Measurements from ENCODE around the gene RCAN2.

Gene RCAN2

DNA sequence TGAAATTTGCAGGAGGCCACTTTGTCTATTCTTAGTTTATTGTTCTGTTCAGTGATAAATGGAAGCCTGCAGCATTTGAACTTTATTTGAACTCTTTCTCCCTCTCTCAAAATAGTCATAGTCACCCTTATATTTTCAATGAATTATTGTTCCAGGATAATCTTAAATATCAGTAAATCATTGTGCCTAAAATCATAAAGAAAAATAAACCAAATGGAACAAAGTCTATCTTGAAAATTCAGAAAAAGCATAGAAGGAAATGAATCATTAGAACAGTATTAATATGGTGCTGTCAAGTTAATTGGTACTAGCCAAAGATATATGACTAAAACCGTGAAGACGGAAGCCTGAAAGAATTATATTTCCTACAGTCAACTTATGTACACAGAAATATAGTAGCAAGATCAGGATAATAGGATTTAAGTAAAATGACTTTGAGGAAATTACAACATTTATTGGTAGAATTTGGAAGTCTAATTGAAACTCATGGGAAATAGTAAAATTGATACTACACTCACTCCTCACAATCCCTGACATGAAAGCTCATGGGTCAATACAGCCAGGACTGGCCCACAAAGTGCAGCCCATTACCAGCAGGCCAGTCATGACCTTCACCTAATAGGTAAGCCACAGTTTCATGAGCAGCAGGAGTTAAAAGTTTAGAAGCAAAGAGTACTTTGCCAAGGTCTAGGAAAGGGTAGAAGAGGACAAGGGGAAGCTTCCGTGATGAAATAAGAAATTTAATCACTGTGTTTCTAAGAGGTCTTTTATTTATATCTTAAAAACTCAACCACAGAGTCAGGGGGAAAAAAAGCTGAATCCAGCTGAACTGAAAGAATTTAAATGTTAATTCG is 200.6 kb downstream of the RCAN2 start:
- peak; percentile 11 for DNase-seq (ENCODE audit: low read depth)

DNA sequence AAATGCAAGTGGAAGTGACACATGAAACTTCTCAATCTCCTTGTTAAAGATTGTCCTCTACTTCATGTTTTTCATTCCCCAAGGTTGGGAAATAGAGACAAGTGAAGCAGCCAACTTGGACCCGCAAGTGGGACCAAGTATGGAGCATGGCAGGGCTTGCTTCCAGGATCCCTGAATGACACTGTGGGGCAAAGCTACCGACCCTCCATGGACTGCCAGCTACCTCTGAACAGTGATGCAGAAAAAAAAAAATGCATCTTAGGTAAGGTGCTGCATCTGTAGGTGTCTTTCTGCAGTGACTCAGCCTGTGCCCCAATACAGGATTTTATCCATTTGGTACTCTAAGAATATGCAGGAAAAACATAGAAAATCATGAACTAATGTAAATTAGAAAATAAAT is 201.4 kb downstream of the RCAN2 start:
- DNase-seq (ENCODE audit: low read depth) = no peak

DNA sequence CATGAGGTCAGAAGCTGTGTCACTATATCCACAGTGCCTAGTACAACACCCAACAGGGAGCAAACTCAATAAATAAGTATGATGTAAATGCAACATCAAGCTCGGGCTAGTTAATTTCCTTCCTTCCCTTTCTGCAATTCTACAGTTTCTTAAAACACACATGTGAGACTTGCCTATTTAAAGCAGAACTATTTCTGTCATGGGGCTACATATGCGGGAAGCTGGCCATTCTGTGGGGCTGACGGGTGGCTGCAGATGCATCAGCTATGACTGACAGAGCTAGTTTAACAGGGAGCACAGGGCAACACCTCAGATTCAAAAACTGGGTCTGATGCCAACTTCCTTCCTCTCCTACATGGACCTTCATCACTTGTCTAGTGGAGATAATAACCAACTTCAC is 202.4 kb downstream of the RCAN2 start:
- DNase-seq (ENCODE audit: low read depth) = no peak

DNA sequence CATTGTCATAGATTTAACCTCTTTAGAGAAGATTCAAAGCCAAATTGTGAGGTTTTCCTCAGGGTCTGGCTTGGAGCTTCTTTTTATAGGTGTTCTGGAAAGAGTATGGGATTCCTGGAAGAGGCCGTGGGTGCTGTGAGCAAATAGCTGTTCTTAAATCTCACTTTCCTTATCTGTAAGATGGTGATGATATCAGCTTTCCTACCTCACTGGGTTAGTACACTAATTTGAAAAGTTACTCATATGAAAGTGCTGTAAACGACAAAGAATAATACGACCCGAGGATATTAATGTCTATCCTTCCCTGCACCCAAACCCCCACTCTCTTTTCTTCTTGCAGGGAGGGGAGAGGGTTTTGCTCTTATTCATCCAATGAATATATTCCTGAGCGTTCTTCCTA is 203.6 kb downstream of the RCAN2 start:
- peak; percentile 33 for DNase-seq (ENCODE audit: low read depth)

GRCh38 chr6:46287043-46287442 is 204.2 kb downstream of the RCAN2 start:
- no peak for DNase-seq (ENCODE audit: low read depth)

DNA sequence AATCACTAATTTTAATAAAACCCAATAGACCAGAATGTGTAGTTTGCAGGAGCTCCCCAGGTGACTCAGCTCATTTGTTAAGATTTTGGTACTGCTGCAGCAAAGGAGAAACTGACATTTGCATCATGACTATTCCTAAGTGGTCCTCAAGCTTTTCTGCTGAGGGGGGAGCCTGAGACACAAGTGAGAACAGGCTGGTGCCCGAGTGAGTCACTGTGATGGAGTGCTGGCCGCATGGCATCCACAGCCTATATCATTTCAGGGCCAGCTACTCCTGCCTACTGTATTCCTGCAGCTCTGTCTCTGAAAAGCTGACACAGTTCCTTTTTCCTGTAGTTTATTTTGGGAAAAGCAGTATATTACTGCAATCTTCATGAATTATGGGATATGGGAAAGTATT is 206.8 kb downstream of the RCAN2 start:
- no peak for DNase-seq (ENCODE audit: low read depth)

DNA sequence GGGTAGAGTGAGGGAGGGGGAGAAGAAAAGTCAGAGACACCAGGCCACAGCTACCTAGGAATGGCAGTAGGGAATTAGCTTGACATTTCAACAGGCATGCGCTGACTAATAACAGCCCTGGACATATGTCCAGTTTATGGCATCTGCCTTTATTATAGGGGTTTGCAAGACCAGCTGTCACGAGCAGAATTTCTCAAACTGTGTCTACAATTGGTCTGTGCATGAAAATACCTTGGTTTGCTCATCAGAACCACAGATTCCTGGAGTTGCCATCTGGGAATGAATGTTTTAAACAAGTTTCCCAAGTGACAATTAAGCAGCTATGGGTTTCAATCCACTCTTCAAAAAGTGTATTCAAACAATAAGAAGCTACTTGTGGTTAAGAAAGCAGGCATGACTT is 210.1 kb downstream of the RCAN2 start:
- DNase-seq (ENCODE audit: low read depth) = no peak

- peak; percentile 75 for DNase-seq (ENCODE audit: low read depth)
Observed at GRCh38 chr6:46279874-46280273, 211.4 kb downstream of the RCAN2 start.

GRCh38 chr6:46276576-46277142 is 214.6 kb downstream of the RCAN2 start:
- DNase-seq (ENCODE audit: low read depth) = no peak

GRCh38 chr6:46274502-46274901 is 216.7 kb downstream of the RCAN2 start:
- DNase-seq (ENCODE audit: low read depth) = no peak

DNA sequence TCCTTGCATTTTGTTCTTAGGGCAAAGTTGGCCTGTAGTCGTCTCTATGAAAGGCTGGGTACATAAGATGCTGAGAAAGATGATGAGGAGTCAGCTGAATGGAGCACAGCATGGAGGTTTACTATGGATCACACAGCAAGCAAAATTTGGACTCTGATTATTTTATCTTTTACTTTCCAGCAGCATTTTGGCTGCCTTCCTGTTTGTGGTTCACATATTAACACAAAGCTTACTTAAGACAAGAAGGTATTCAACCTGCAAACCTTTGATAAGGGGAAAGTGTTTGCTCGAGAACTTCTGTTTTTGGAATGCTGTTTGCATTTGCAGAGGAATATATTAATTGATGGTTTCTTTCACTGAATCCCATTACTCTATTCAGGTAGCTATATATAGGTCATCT is 217.3 kb downstream of the RCAN2 start:
- no peak for DNase-seq (ENCODE audit: low read depth)

DNA sequence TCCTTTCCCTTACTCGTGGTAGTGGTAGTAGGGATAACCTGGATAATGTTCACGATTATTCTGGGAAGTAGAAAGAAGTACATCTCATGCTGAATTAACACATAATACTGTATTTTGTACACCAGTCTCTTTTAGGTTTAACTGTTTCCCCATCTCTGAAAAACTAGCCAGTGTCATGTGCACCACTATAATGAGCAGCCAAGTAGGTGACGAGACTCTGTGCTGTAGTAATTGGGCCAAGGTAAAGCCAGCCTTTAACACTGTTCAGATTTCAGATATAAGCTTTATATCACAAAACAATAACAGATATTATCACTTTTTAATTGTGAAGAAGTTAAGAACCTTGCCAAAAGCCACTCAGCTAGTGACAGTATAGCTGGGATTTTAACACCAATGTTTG is 219.5 kb downstream of the RCAN2 start:
- no peak for DNase-seq (ENCODE audit: low read depth)

DNA sequence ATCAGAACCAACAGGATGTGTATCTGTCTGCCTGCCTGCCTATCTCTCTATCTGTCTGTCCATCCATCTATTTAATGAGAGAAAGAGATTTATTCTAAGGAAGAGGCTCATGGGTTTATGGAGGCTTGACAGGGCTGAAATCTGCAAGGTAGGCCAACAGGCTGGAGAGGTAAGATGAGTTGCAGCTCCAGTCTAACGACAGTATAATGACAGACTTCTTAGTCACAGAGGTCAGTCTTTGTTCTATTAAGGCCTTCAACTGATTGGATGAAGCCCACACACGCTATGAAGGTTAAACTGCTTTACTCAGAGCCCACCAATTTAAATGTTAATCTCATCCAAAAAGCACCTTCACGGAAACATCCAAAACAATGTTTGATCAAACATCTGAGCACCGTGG is 220.1 kb downstream of the RCAN2 start:
- DNase-seq (ENCODE audit: low read depth) = no peak

GRCh38 chr6:46270336-46270735 is 220.9 kb downstream of the RCAN2 start:
- no peak for DNase-seq (ENCODE audit: low read depth)

- DNase-seq (ENCODE audit: low read depth) = no peak
Observed at GRCh38 chr6:46269447-46270229, 221.6 kb downstream of the RCAN2 start.

DNA sequence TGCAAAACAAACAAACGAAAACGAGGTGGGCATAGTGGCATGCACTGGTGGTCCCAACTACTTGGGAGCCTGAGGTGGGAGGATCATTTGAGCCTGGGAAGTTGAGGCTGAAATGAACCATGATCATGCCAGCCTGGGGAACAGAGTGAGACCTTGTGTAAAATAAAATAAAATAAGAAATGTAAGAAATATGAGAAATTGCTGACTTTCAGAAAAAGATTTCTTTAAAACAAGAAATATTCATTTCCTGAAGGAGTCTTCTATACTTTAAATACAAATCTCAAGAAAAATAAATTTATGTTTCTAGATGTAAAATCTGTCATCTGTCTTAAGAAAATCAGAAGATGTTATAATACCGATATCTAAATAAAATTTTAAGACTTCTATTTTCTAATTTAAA is 223.7 kb downstream of the RCAN2 start:
- no peak for DNase-seq (ENCODE audit: low read depth)

GRCh38 chr6:46265373-46265772 is 225.9 kb downstream of the RCAN2 start:
- no peak for DNase-seq (ENCODE audit: low read depth)

DNA sequence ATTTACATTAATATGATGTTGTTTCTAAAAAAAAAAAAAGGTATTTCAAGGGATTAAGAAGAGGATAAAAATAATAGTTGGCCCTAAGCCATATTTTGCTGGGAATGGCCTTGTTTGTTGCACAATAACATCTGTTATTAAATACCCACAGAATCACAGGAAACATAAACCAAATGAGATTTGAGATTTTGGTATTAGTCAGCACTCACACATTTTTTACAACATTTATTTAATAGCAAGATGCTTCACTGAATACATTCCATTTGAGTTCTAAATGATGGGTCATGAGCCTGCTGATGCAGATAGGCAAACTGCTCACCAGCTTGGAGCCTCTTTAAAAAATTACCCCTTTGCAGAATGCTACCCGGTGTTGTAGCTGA is 227.6 kb downstream of the RCAN2 start:
- peak; percentile 95 for DNase-seq (ENCODE audit: low read depth)

- DNase-seq (ENCODE audit: low read depth) = no peak
Observed at GRCh38 chr6:46262928-46263706, 228.1 kb downstream of the RCAN2 start.

DNA sequence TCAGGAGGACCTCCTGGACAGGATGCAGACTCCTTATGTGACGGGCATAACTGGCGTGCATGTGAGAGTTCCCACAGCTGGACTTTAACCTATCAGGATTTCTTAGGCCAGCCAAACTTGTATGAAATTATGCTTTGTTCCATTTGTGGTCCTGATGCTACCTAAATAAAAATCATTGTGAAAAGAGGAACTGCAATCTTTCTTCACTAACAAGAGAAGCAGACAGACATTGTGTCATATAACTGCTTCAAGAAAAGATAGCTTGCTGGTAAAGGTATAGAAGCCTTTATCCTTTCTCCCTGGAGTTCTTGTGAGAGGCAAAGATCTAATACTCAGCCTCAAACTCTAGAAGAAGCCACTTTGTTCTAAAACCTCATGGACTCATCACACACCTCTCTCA is 233.0 kb downstream of the RCAN2 start:
- DNase-seq (ENCODE audit: low read depth) = no peak

- peak; percentile 11 for DNase-seq (ENCODE audit: low read depth)
Observed at GRCh38 chr6:46255528-46255927, 235.7 kb downstream of the RCAN2 start.

GRCh38 chr6:46254946-46255345 is 236.3 kb downstream of the RCAN2 start:
- DNase-seq (ENCODE audit: low read depth) = no peak

Measured in amniotic epithelial cell (primary cell).